ENCODE results near the gene IFITM10. TPM values are rescaled to one million over a fixed set of nuclear protein-coding genes. Genes with fewer than 3 reads are reported as not detected.

The IFITM10 gene
- 0.04 TPM in 1 of 2 replicates, not detected in the other for polyA plus RNA-seq (2011; rRNA removed)
- polyA minus RNA-seq (2011; rRNA and poly(A)+ RNA removed) = not detected in 2 replicates

DNA sequence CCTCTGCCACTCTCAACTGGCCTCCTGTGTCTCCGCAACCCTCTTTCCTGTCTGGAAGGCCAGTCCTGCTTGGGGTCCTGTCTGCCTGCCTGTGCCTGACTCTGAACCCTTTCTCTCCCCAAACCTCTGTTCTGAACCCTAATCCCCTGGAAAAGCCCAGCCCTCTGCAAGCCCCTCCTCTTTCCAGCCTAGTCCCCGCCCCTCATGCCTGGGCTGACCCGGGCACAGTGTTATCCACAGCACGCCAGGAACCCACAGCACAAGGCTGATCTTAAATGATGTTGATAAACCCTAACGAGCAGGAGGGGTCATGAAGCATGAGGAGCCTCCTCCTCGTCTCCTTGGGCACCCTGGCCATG, at the start of gene IFITM10:
IFITM10 (minus strand) TSS at position 115 of the 359 bp plus-strand sequence. CDS start 153 bp downstream, outside the sequence.
- peaks cover 18% of the 10 kb centered on the region for H3K27me3 ChIP-seq (ENCODE audit: control insufficient read depth, insufficient read depth, low read length)
- TF ChIP-seq, protein P1, sequence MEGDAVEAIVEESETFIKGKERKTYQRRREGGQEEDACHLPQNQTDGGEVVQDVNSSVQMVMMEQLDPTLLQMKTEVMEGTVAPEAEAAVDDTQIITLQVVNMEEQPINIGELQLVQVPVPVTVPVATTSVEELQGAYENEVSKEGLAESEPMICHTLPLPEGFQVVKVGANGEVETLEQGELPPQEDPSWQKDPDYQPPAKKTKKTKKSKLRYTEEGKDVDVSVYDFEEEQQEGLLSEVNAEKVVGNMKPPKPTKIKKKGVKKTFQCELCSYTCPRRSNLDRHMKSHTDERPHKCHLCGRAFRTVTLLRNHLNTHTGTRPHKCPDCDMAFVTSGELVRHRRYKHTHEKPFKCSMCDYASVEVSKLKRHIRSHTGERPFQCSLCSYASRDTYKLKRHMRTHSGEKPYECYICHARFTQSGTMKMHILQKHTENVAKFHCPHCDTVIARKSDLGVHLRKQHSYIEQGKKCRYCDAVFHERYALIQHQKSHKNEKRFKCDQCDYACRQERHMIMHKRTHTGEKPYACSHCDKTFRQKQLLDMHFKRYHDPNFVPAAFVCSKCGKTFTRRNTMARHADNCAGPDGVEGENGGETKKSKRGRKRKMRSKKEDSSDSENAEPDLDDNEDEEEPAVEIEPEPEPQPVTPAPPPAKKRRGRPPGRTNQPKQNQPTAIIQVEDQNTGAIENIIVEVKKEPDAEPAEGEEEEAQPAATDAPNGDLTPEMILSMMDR (IDR thresholded peaks at IDR 0.05; ENCODE audit: low read depth, low read length) = no peak
- POLR2A ChIA-PET = no interaction called here
- CTCF ChIA-PET = no interaction called here
- DNase-seq (ENCODE audit: low read depth, low spot score) = no peak
- H3K9me3 ChIP-seq (ENCODE audit: control insufficient read depth, insufficient read depth, low read length) = peaks cover 11% of the 10 kb centered on the region
- no peak within 1 kb of the TSS for H3K4me3 ChIP-seq (ENCODE audit: low read depth, low read length)
- H3K27ac ChIP-seq (ENCODE audit: low read depth, low read length) = no peak within 1 kb of the TSS

DNA sequence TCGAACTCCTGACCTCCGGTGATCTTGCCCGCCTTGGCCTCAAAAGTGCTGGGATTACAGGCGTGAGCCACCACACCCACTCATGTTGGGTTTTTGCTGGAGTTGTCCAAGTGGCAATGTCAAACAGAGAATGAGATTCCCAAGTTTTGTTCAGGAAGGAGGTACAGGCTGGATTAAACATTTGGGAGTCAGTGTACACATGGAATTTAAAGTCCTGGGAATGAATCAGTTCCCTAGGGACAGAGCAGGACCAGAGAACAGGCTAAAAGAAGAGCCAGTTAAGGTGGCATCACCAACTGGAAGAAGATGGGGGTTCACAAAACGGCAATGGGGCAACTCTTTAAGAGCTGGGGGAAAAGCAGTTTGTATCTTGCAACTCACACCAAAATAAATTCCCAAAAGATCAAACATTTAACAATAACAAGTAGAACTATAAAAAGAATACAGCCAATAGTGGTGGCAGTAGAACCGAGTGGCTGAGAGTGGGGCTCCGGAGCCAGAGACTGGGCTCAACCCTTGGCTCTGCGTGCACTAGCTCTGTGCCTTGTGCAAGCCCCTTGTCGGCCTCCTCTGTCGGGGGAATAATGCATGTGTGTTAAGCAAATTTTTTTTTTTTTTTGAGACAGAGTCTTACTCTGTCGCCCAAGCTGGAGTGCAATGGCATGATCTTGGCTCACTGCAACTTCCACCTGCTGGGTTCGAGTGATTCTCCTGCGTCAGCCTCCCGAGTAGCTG, 47.2 kb upstream of the IFITM10 start:
- peaks cover 18% of the 10 kb centered on the region for H3K27me3 ChIP-seq (ENCODE audit: control insufficient read depth, insufficient read depth, low read length)
- no peak for DNase-seq (ENCODE audit: low read depth, low spot score)
- ChIA-PET POLR2A (no interaction called here), CTCF (interaction anchor here (0.6 kb wide), 1 partner anchor 10 kb away, joined by 3 read pairs; no protein-coding TSS in a partner anchor)
- TF ChIP-seq, protein P1 (IDR thresholded peaks at IDR 0.05; ENCODE audit: low read depth, low read length) = no peak
- H3K27ac ChIP-seq (ENCODE audit: low read depth, low read length) = no peak overlapping the region
- no peak overlapping the region for H3K4me3 ChIP-seq (ENCODE audit: low read depth, low read length)
- H3K9me3 ChIP-seq (ENCODE audit: control insufficient read depth, insufficient read depth, low read length) = no peaks in the 10 kb centered on the region

DNA sequence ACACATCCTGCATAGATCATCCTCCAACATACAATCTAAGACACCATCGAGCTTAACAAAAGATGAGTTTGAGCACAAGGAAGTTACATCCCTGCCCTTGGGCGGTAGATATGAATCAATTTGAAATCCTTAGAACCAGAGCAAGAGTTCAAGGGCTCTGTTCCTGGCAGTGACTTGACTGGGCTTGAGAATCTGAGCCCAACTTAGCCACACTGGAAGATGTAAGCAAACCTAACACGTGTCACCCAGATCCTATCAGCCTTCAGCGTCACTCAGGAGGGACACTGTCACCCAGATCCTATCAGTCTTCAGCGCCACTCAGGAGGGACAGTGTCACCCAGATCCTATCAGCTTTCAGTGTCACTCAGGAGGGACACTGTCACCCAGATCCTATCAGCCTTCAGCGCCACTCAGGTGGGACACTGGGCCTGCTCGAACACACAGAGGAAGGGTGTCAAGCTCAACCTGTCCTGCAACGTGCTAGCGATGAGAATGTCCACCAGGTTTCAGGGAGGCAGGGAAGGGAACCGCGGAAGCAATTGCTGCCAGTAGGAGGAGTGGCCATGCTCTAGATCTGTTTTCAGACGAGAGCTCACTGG, 46.1 kb upstream of the IFITM10 start:
- Histone ChIP-seq H3K9me3 (ENCODE audit: control insufficient read depth, insufficient read depth, low read length) (no peaks in the 10 kb centered on the region), H3K27ac (ENCODE audit: low read depth, low read length) (no peak overlapping the region), H3K27me3 (ENCODE audit: control insufficient read depth, insufficient read depth, low read length) (peaks cover 22% of the 10 kb centered on the region), H3K4me3 (ENCODE audit: low read depth, low read length) (no peak overlapping the region)
- POLR2A ChIA-PET = no interaction called here
- no peak for DNase-seq (ENCODE audit: low read depth, low spot score)
- TF ChIP-seq, protein P1 (IDR thresholded peaks at IDR 0.05; ENCODE audit: low read depth, low read length) = no peak
- CTCF ChIA-PET = interaction anchor here (0.7 to 1.3 kb wide), 2 partner anchors 103 to 164 kb away, joined by 3 read pairs; no protein-coding TSS in a partner anchor

DNA sequence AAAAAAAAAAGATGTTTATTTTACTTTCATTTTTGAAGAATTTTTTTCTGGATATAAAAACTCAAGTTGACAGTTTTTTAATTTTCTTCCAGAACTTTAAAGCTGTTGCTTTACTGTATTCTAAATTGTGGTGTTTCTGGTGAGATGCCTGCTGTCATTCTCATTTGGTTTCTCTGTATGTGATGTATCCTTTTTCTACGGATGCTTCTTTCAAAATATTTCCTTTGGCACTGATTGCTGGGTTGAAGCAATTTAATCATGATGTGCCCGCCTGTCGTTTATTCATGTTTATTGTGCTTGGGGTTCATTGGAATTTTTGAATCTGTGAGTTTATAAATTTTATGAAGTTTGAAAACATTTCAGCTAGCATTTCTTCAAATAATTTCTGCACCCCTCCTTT, 42.7 kb upstream of the IFITM10 start:
- POLR2A ChIA-PET = no interaction called here
- DNase-seq (ENCODE audit: low read depth, low spot score) = no peak
- TF ChIP-seq, protein P1 (IDR thresholded peaks at IDR 0.05; ENCODE audit: low read depth, low read length) = no peak
- Histone ChIP-seq H3K4me3 (ENCODE audit: low read depth, low read length) (no peak overlapping the region), H3K9me3 (ENCODE audit: control insufficient read depth, insufficient read depth, low read length) (no peaks in the 10 kb centered on the region), H3K27ac (ENCODE audit: low read depth, low read length) (no peak overlapping the region), H3K27me3 (ENCODE audit: control insufficient read depth, insufficient read depth, low read length) (peaks cover 23% of the 10 kb centered on the region)
- CTCF ChIA-PET = interaction anchor here (0.6 to 0.7 kb wide), 2 partner anchors 14 to 29 kb away, joined by 3 to 5 read pairs; no protein-coding TSS in a partner anchor

DNA sequence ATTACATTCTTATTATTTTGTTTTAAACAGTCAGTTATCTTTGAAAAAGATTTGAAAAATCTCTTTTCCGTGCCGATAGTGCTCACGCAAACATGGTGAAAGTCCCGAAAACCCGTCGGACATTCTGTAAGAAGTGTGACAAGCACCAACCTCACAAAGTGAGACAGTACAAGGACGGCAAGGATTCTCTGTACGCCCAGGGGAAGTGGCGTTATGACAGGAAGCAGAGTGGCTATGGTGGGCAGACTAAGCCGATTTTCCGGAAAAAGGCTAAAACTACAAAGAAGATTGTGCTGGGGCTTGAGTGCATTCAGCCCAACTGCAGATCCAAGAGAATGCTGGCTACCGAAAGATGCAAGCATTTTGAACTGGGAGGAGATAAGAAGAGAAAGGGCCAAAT, 42.1 kb upstream of the IFITM10 start:
- Histone ChIP-seq H3K4me3 (ENCODE audit: low read depth, low read length) (no peak overlapping the region), H3K27me3 (ENCODE audit: control insufficient read depth, insufficient read depth, low read length) (peaks cover 23% of the 10 kb centered on the region), H3K9me3 (ENCODE audit: control insufficient read depth, insufficient read depth, low read length) (no peaks in the 10 kb centered on the region), H3K27ac (ENCODE audit: low read depth, low read length) (no peak overlapping the region)
- DNase-seq (ENCODE audit: low read depth, low spot score) = no peak
- CTCF ChIA-PET = interaction anchor here (0.7 to 1.0 kb wide), 3 partner anchors 40 to 359 kb away, joined by 3 to 4 read pairs (median 3); no protein-coding TSS in a partner anchor
- POLR2A ChIA-PET = no interaction called here
- TF ChIP-seq, protein P1 (IDR thresholded peaks at IDR 0.05; ENCODE audit: low read depth, low read length) = no peak
